Measurements from ENCODE around the gene NDUFS5.
"Not testable (repeated sequence)": the region's sequence is repeated elsewhere in the genome, so short reads cannot be mapped to it uniquely, and the experiment has no call there.

Gene NDUFS5

GRCh38 chr1:39026051-39026865, at the start of gene NDUFS5:
NDUFS5 (plus strand) TSS chr1:39026350; CDS start chr1:39028725, 2,375 bp downstream.
- DNase-seq (ENCODE audit: low read depth in 1 of 2, low spot score in 1 of 2), result peak; percentile 61 to 68

GRCh38 chr1:38977399-38978244, 48.5 kb upstream of the NDUFS5 start:
- peak; percentile 25 to 52 for DNase-seq (ENCODE audit: low read depth in 1 of 2, low spot score in 1 of 2)

GRCh38 chr1:38978245-38978542, 48.0 kb upstream of the NDUFS5 start:
- not testable (repeated sequence) for DNase-seq (ENCODE audit: low read depth in 1 of 2, low spot score in 1 of 2)

GRCh38 chr1:38979380-38979779, 46.8 kb upstream of the NDUFS5 start:
- DNase-seq (ENCODE audit: low read depth in 1 of 2, low spot score in 1 of 2), result not testable (repeated sequence)

- DNase-seq (ENCODE audit: low read depth in 1 of 2, low spot score in 1 of 2), result no peak
Measured at GRCh38 chr1:38989979-38990378, 36.2 kb upstream of the NDUFS5 start.

- DNase-seq (ENCODE audit: low read depth in 1 of 2, low spot score in 1 of 2), result no peak
Measured at GRCh38 chr1:38990386-38990737, 35.8 kb upstream of the NDUFS5 start.

GRCh38 chr1:38990738-38991637, 35.2 kb upstream of the NDUFS5 start, which contains the start of gene AKIRIN1:
AKIRIN1 (plus strand) TSS chr1:38991276; CDS start chr1:38991381, 105 bp downstream.
- DNase-seq (ENCODE audit: low read depth in 1 of 2, low spot score in 1 of 2), result peak; percentile 87 to 96

- DNase-seq (ENCODE audit: low read depth in 1 of 2, low spot score in 1 of 2), result no peak
Measured at GRCh38 chr1:38991638-38992411, 34.3 kb upstream of the NDUFS5 start.

- DNase-seq (ENCODE audit: low read depth in 1 of 2, low spot score in 1 of 2), result no peak
Measured at GRCh38 chr1:38992412-38993111, 33.6 kb upstream of the NDUFS5 start.

GRCh38 chr1:38994196-38994595, 32.0 kb upstream of the NDUFS5 start:
- no peak for DNase-seq (ENCODE audit: low read depth in 1 of 2, low spot score in 1 of 2)

GRCh38 chr1:38997034-38997900, 28.9 kb upstream of the NDUFS5 start:
- DNase-seq (ENCODE audit: low read depth in 1 of 2, low spot score in 1 of 2), result no peak

- DNase-seq (ENCODE audit: low read depth in 1 of 2, low spot score in 1 of 2), result no peak
Measured at GRCh38 chr1:38997901-38998190, 28.3 kb upstream of the NDUFS5 start.

GRCh38 chr1:39001516-39002421, 24.4 kb upstream of the NDUFS5 start:
- no peak for DNase-seq (ENCODE audit: low read depth in 1 of 2, low spot score in 1 of 2)

- DNase-seq (ENCODE audit: low read depth in 1 of 2, low spot score in 1 of 2), result no peak
Measured at GRCh38 chr1:39003281-39003680, 22.9 kb upstream of the NDUFS5 start.

- no peak for DNase-seq (ENCODE audit: low read depth in 1 of 2, low spot score in 1 of 2)
Measured at GRCh38 chr1:39003794-39004193, 22.4 kb upstream of the NDUFS5 start.

- DNase-seq (ENCODE audit: low read depth in 1 of 2, low spot score in 1 of 2), result no peak
Measured at GRCh38 chr1:39006287-39006686, 19.9 kb upstream of the NDUFS5 start.

GRCh38 chr1:39006726-39007645, 19.2 kb upstream of the NDUFS5 start:
- DNase-seq (ENCODE audit: low read depth in 1 of 2, low spot score in 1 of 2), result no peak

Data from activated T-helper 1 cell treated with anti-CD3 and anti-CD28 coated beads, Interleukin-2, amount 50 U/mL, for 16 hours (primary cell).